ENCODE measurements around the gene KMT5B. TPM values are rescaled to one million over a fixed set of nuclear protein-coding genes. Genes with fewer than 3 reads are reported as not detected.

KMT5B gene
- total RNA-seq, 1 experiment from 2014 or later, result 43.8 TPM

GRCh38 chr11:68113986-68114385 lies 99.1 kb downstream of the KMT5B start (continued):
- TF ChIP-seq, protein P1, sequence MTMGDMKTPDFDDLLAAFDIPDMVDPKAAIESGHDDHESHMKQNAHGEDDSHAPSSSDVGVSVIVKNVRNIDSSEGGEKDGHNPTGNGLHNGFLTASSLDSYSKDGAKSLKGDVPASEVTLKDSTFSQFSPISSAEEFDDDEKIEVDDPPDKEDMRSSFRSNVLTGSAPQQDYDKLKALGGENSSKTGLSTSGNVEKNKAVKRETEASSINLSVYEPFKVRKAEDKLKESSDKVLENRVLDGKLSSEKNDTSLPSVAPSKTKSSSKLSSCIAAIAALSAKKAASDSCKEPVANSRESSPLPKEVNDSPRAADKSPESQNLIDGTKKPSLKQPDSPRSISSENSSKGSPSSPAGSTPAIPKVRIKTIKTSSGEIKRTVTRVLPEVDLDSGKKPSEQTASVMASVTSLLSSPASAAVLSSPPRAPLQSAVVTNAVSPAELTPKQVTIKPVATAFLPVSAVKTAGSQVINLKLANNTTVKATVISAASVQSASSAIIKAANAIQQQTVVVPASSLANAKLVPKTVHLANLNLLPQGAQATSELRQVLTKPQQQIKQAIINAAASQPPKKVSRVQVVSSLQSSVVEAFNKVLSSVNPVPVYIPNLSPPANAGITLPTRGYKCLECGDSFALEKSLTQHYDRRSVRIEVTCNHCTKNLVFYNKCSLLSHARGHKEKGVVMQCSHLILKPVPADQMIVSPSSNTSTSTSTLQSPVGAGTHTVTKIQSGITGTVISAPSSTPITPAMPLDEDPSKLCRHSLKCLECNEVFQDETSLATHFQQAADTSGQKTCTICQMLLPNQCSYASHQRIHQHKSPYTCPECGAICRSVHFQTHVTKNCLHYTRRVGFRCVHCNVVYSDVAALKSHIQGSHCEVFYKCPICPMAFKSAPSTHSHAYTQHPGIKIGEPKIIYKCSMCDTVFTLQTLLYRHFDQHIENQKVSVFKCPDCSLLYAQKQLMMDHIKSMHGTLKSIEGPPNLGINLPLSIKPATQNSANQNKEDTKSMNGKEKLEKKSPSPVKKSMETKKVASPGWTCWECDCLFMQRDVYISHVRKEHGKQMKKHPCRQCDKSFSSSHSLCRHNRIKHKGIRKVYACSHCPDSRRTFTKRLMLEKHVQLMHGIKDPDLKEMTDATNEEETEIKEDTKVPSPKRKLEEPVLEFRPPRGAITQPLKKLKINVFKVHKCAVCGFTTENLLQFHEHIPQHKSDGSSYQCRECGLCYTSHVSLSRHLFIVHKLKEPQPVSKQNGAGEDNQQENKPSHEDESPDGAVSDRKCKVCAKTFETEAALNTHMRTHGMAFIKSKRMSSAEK (CRISPR knock-in tag; IDR thresholded peaks at IDR 0.05; ENCODE audit: borderline replicate concordance), result no peak
- TF ChIP-seq ZNF396 (CRISPR knock-in tag; IDR thresholded peaks at IDR 0.05; ENCODE audit: borderline replicate concordance), result no peak

DNA sequence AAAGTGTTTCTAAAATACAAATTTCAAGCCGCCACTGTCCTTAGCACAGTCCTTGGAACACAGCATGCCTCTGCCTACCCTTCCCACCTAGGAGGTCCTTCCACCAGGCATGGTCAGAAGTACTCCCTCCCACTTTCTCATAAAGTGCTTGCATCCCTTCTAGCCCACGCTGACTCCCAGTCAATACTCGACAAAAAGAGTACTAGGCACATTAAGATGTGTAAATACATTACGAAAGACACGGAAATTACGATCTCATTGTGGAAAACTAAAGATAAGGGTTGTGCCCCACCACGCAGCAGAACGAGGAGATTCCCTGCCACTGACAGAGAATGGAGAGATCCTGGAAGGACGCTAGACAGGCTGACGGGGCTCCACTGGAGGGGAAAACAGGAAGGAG lies 105.4 kb downstream of the KMT5B start:
- Mint-ChIP-seq H3K36me3 (peaks cover 16% of the 10 kb centered on the region), H3K27ac (peak overlapping the region; percentile 42), H3K9me3 (no peaks in the 10 kb centered on the region), H3K27me3 (ENCODE audit: low read depth) (no peaks in the 10 kb centered on the region), H3K4me3 (no peak overlapping the region), H3K4me1 (peaks cover 28% of the 10 kb centered on the region)
- ChIA-PET CTCF (no interaction called here), POLR2A (no interaction called here)
- ATAC-seq, result no peak
- no peak for DNase-seq (ENCODE audit: low spot score)
- TF ChIP-seq AFF4 (CRISPR knock-in tag; IDR thresholded peaks at IDR 0.05; ENCODE audit: borderline replicate concordance), result no peak
- TF ChIP-seq MAX (CRISPR knock-in tag; IDR thresholded peaks at IDR 0.05), result no peak
- no peak for TF ChIP-seq ZNF396 (CRISPR knock-in tag; IDR thresholded peaks at IDR 0.05; ENCODE audit: borderline replicate concordance)
- no peak for TF ChIP-seq ESRRA (CRISPR knock-in tag; IDR thresholded peaks at IDR 0.05; ENCODE audit: borderline replicate concordance)
- TF ChIP-seq, protein P2, sequence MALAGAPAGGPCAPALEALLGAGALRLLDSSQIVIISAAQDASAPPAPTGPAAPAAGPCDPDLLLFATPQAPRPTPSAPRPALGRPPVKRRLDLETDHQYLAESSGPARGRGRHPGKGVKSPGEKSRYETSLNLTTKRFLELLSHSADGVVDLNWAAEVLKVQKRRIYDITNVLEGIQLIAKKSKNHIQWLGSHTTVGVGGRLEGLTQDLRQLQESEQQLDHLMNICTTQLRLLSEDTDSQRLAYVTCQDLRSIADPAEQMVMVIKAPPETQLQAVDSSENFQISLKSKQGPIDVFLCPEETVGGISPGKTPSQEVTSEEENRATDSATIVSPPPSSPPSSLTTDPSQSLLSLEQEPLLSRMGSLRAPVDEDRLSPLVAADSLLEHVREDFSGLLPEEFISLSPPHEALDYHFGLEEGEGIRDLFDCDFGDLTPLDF (CRISPR knock-in tag; IDR thresholded peaks at IDR 0.05), result no peak
- TF ChIP-seq MYBL2 (CRISPR knock-in tag; IDR thresholded peaks at IDR 0.05), result no peak
- TF ChIP-seq NFATC4 (CRISPR knock-in tag; IDR thresholded peaks at IDR 0.05), result no peak
- no peak for TF ChIP-seq PRRX2 (CRISPR knock-in tag; IDR thresholded peaks at IDR 0.05)
- no peak for TF ChIP-seq SP1 (CRISPR knock-in tag; conservative IDR thresholded peaks at IDR 0.05)
- TF ChIP-seq TEAD4 (CRISPR knock-in tag; IDR thresholded peaks at IDR 0.05), result no peak
- TF ChIP-seq MXD4 (CRISPR knock-in tag; IDR thresholded peaks at IDR 0.05; ENCODE audit: borderline replicate concordance), result no peak
- no peak for TF ChIP-seq ATF6 (CRISPR knock-in tag; IDR thresholded peaks at IDR 0.05)
- TF ChIP-seq CTCF (IDR thresholded peaks at IDR 0.05), result no peak
- TF ChIP-seq EMX1 (CRISPR knock-in tag; IDR thresholded peaks at IDR 0.05), result no peak
- TF ChIP-seq HMGA2 (CRISPR knock-in tag; IDR thresholded peaks at IDR 0.05), result no peak
- no peak for TF ChIP-seq NFE2L1 (CRISPR knock-in tag; IDR thresholded peaks at IDR 0.05)
- TF ChIP-seq ZBTB21 (CRISPR knock-in tag; IDR thresholded peaks at IDR 0.05; ENCODE audit: borderline replicate concordance), result no peak
- TF ChIP-seq NR3C1 (CRISPR knock-in tag; conservative IDR thresholded peaks at IDR 0.05; ENCODE audit: low read depth), result no peak
